Uterus (tissue), 4 donors: ENCODE measurements around the gene SELE. TPM values are rescaled to one million over a fixed set of nuclear protein-coding genes. Genes with fewer than 3 reads are reported as not detected.

Experiments
- DNase-seq, 2 donors: peaks; one replicate each; pipeline ENCODE4 v3.0.0-alpha.2; 2019 to 2020
- H3K27ac ChIP-seq, 2 donors: fragments of 200-600 bp; sonication (generic); 1 replicate in 1 of 2; 2 replicates in 1 of 2; pipeline ENCODE4 v1.5.1; 2016 to 2018
- H3K27me3 ChIP-seq, 2 donors: fragments of 200-600 bp; sonication (generic); one replicate each; pipeline ENCODE4 v1.5.1; 2018 to 2019; ENCODE audit warnings: control low read depth in 1 of 2
- H3K36me3 ChIP-seq, 2 donors: fragments of 200-600 bp; sonication (generic); one replicate each; pipeline ENCODE4 v1.5.1; 2019; ENCODE audit warnings: control low read depth in 1 of 2
- H3K4me1 ChIP-seq, 2 donors: fragments of 200-600 bp; sonication (generic); one replicate each; pipeline ENCODE4 v1.5.1; 2018 to 2019; ENCODE audit warnings: control low read depth in 1 of 2
- H3K4me3 ChIP-seq, 2 donors: fragments of 200-600 bp; sonication (generic); 1 replicate in 1 of 2; 2 replicates in 1 of 2; pipeline ENCODE4 v1.5.1; 2018 to 2019; ENCODE audit warnings: mild to moderate bottlenecking in 1 of 2
- H3K9me3 ChIP-seq, 2 donors: fragments of 200-600 bp; sonication (generic); one replicate each; pipeline ENCODE4 v1.5.1; 2019; ENCODE audit warnings: control low read depth in 1 of 2
- POLR2A ChIP-seq, 2 donors: fragments of 450-650 bp; IDR thresholded peaks; one replicate each; pipeline ENCODE4 v1.6.1; 2016; ENCODE audit warnings: antibody characterized with exemption in 2 of 2, mild to moderate bottlenecking in 1 of 2, moderate library complexity in 1 of 2
- intact Hi-C: fragments of 100-400 bp; cut with DNase I; formaldehyde crosslinking; loops from one replicate; pipeline ENCODE4 v1.15.1; 2023; ENCODE audit warnings: low total_unique reads
- total RNA-seq, 4 donors: library from RNA; depleted of rRNA in 3 of 4; stranded (reverse); fragments of >200 nt in 3 of 4; gene quantifications; one replicate each; pipeline versions ENCODE4 v1.1.0 to v1.2.4, GENCODE V29; 2014 to 2023
- TF ChIP-seq, protein P1 (sequence below), 4 experiments: fragments of 200-600 bp in 2 of 4; fragments of 450-650 bp in 2 of 4; sonication (generic) in 2 of 4; IDR thresholded peaks; one replicate each; pipeline ENCODE4 v1.5.1; 2016 to 2019; ENCODE audit warnings: antibody characterized with exemption in 4 of 4, mild to moderate bottlenecking in 2 of 4, moderate library complexity in 1 of 4
- donor health status: DM: yes; HTN: yes; CAD: no.

SELE gene
- total RNA-seq, 4 donors from 2014 or later: under 0.01 to 7.9 (median 3.2) TPM

GRCh38 chr1:169676001-169676400, 57.9 kb downstream of the SELE start:
- no peaks in the 10 kb centered on the region for H3K4me1 ChIP-seq
- no peaks in the 10 kb centered on the region for H3K36me3 ChIP-seq
- H3K9me3 ChIP-seq: peaks cover 0 to 3% of the 10 kb centered on the region in 2 donors
- no peaks in the 10 kb centered on the region for H3K27me3 ChIP-seq
- no peak overlapping the region for H3K27ac ChIP-seq
- H3K4me3 ChIP-seq: no peak overlapping the region
- TF ChIP-seq, protein P1, sequence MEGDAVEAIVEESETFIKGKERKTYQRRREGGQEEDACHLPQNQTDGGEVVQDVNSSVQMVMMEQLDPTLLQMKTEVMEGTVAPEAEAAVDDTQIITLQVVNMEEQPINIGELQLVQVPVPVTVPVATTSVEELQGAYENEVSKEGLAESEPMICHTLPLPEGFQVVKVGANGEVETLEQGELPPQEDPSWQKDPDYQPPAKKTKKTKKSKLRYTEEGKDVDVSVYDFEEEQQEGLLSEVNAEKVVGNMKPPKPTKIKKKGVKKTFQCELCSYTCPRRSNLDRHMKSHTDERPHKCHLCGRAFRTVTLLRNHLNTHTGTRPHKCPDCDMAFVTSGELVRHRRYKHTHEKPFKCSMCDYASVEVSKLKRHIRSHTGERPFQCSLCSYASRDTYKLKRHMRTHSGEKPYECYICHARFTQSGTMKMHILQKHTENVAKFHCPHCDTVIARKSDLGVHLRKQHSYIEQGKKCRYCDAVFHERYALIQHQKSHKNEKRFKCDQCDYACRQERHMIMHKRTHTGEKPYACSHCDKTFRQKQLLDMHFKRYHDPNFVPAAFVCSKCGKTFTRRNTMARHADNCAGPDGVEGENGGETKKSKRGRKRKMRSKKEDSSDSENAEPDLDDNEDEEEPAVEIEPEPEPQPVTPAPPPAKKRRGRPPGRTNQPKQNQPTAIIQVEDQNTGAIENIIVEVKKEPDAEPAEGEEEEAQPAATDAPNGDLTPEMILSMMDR (IDR thresholded peaks at IDR 0.05): no peak
- TF ChIP-seq POLR2A (IDR thresholded peaks at IDR 0.05): no peak
- no peak for DNase-seq
- intact Hi-C loops: no loop called here

Other genes starting within 250 kb of the SELE start
- gene SLC19A2, start 248.1 kb downstream of the SELE start, total RNA-seq: 10 to 100 TPM; 12.6 to 52.4 (median 16.7) TPM
- 1 to 10 TPM in 1 of 4 donors, under 1 TPM in 2, not detected in 1; under 0.01 to 1.3 (median 0.43) TPM for gene F5, start 147.6 kb downstream of the SELE start, total RNA-seq
- gene SELP, start 104.0 kb downstream of the SELE start, total RNA-seq: 10 to 100 TPM in 3 of 4 donors, 1 to 10 TPM in 1; 6.8 to 32.3 (median 27.4) TPM
- 1 to 10 TPM in 1 of 4 donors, under 1 TPM in 2, not detected in 1; 0.29 to 2.6 (median 0.70) TPM for gene SELL, start 22.5 kb downstream of the SELE start, total RNA-seq
- 10 to 100 TPM in 2 of 4 donors, 1 to 10 TPM in 2; 1.0 to 14.7 (median 10.2) TPM for gene METTL18, start 60.8 kb upstream of the SELE start, total RNA-seq
- 10 to 100 TPM in 2 of 4 donors, 1 to 10 TPM in 2; 2.1 to 17.5 (median 10.2) TPM for gene SCYL3, start 159.8 kb upstream of the SELE start, total RNA-seq